ENCODE measurements around the gene PPP1R1B.

Gene PPP1R1B

GRCh38 chr17:39670746-39671145 lies 44.0 kb downstream of the PPP1R1B start:
- no peak for DNase-seq

GRCh38 chr17:39671651-39672521 lies 45.1 kb downstream of the PPP1R1B start:
- no peak for DNase-seq

- DNase-seq, result no peak
Measured at GRCh38 chr17:39672522-39673334, 46.0 kb downstream of the PPP1R1B start.

GRCh38 chr17:39673335-39674081 lies 46.8 kb downstream of the PPP1R1B start:
- no peak for DNase-seq

GRCh38 chr17:39674179-39674578 lies 47.4 kb downstream of the PPP1R1B start:
- DNase-seq, result no peak

- no peak for DNase-seq
Measured at GRCh38 chr17:39674702-39675389, 48.1 kb downstream of the PPP1R1B start.

- no peak for DNase-seq
Measured at GRCh38 chr17:39675390-39676082, 48.8 kb downstream of the PPP1R1B start.

GRCh38 chr17:39676198-39676819 lies 49.6 kb downstream of the PPP1R1B start:
- no peak for DNase-seq

GRCh38 chr17:39677072-39677471 lies 50.3 kb downstream of the PPP1R1B start:
- DNase-seq, result no peak

- DNase-seq, result no peak
Measured at GRCh38 chr17:39677542-39678339, 51.0 kb downstream of the PPP1R1B start.

- DNase-seq, result no peak
Measured at GRCh38 chr17:39678340-39679116, 51.8 kb downstream of the PPP1R1B start.

GRCh38 chr17:39679521-39680192 lies 52.9 kb downstream of the PPP1R1B start:
- no peak for DNase-seq

GRCh38 chr17:39683295-39683939 lies 56.7 kb downstream of the PPP1R1B start:
- DNase-seq, result no peak

GRCh38 chr17:39684369-39685192 lies 57.8 kb downstream of the PPP1R1B start:
- no peak for DNase-seq
